KMS-11 (cell line): ENCODE measurements around the gene SH3D21.

Experiments
- H2AFZ ChIP-seq: fragments of 200-600 bp; sonication (generic); 2 replicates; pipeline ENCODE4 v1.6.1; 2016; ENCODE audit warnings: antibody characterized with exemption, mixed run types, low read depth
- H3K27ac ChIP-seq: fragments of 200-600 bp; sonication (generic); 2 replicates; pipeline ENCODE4 v1.6.1; 2016; ENCODE audit warnings: mild to moderate bottlenecking, mixed run types
- H3K27me3 ChIP-seq: fragments of 200-600 bp; sonication (generic); 2 replicates; pipeline ENCODE4 v1.6.1; 2017; ENCODE audit warnings: mild to moderate bottlenecking, low read depth, mixed run types, moderate library complexity; ENCODE audit not compliant: insufficient read depth
- H3K36me3 ChIP-seq: fragments of 200-600 bp; sonication (generic); 2 replicates; pipeline ENCODE4 v1.6.1; 2017; ENCODE audit warnings: mild to moderate bottlenecking, mixed run types; ENCODE audit not compliant: insufficient read depth
- H3K4me1 ChIP-seq: fragments of 200-600 bp; sonication (generic); 2 replicates; pipeline ENCODE4 v1.6.1; 2016; ENCODE audit warnings: mild to moderate bottlenecking, low read depth, mixed run types; ENCODE audit not compliant: poor library complexity, severe bottlenecking
- H3K4me2 ChIP-seq: fragments of 200-600 bp; sonication (generic); 2 replicates; pipeline ENCODE4 v1.7.0; 2016; ENCODE audit warnings: mild to moderate bottlenecking, mixed run types
- H3K4me3 ChIP-seq: fragments of 200-600 bp; sonication (generic); IDR thresholded peaks from 2 replicates; pipeline ENCODE4 v1.6.1; 2017; ENCODE audit warnings: low read depth, low read length, mixed read lengths; ENCODE audit not compliant: insufficient read depth
- H3K79me2 ChIP-seq: fragments of 200-600 bp; sonication (generic); 2 replicates; pipeline ENCODE4 v1.6.1; 2016; ENCODE audit warnings: low read depth, mixed run types; ENCODE audit not compliant: insufficient read depth
- H3K9ac ChIP-seq: fragments of 200-600 bp; sonication (generic); 2 replicates; pipeline ENCODE4 v1.6.1; 2016; ENCODE audit warnings: mild to moderate bottlenecking, mixed run types
- H4K20me1 ChIP-seq: fragments of 200-600 bp; sonication (generic); 2 replicates; pipeline ENCODE4 v1.6.1; 2016; ENCODE audit warnings: mild to moderate bottlenecking, mixed run types; ENCODE audit not compliant: insufficient read depth
- TF ChIP-seq, protein P1 (sequence below): fragments of 200-600 bp; sonication (generic); conservative IDR thresholded peaks from 2 replicates; pipeline ENCODE4 v1.6.1; 2017; ENCODE audit warnings: low read depth, mild to moderate bottlenecking, antibody characterized with exemption, low read length, moderate library complexity, mixed read lengths

Gene SH3D21

DNA sequence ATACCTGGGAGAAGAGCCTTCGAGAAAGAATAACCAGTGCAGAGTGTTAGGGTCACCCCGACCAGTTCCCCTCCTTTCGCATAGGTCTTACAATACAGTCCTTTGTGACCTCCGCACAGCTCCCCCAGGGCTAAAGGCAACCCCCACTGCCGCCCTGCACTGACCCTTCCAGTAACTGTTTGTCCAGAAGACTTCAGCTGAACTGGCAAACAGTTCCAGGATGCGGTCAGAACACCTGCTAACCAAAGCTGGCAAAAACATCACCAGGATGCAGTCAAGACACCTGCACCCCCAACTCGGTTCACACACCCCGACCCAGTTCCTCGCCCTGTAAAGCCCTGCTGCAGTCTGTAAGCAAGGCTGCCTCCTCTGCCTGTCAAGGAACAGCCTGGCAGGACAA lies 23.6 kb downstream of the SH3D21 start:
- Histone ChIP-seq H3K4me2 (no peak overlapping the region), H3K4me1 (peaks cover 7% of the 10 kb centered on the region), H4K20me1 (no peaks in the 10 kb centered on the region), H3K9ac (no peak overlapping the region), H3K36me3 (no peaks in the 10 kb centered on the region), H3K27me3 (peaks cover 7% of the 10 kb centered on the region; the same call in 1 of the 2 replicates), H3K79me2 (no peaks in the 10 kb centered on the region), H3K27ac (no peak overlapping the region), H3K4me3 (no peak overlapping the region), H2AFZ (no peak overlapping the region)
- TF ChIP-seq, protein P1, sequence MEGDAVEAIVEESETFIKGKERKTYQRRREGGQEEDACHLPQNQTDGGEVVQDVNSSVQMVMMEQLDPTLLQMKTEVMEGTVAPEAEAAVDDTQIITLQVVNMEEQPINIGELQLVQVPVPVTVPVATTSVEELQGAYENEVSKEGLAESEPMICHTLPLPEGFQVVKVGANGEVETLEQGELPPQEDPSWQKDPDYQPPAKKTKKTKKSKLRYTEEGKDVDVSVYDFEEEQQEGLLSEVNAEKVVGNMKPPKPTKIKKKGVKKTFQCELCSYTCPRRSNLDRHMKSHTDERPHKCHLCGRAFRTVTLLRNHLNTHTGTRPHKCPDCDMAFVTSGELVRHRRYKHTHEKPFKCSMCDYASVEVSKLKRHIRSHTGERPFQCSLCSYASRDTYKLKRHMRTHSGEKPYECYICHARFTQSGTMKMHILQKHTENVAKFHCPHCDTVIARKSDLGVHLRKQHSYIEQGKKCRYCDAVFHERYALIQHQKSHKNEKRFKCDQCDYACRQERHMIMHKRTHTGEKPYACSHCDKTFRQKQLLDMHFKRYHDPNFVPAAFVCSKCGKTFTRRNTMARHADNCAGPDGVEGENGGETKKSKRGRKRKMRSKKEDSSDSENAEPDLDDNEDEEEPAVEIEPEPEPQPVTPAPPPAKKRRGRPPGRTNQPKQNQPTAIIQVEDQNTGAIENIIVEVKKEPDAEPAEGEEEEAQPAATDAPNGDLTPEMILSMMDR, result no peak

DNA sequence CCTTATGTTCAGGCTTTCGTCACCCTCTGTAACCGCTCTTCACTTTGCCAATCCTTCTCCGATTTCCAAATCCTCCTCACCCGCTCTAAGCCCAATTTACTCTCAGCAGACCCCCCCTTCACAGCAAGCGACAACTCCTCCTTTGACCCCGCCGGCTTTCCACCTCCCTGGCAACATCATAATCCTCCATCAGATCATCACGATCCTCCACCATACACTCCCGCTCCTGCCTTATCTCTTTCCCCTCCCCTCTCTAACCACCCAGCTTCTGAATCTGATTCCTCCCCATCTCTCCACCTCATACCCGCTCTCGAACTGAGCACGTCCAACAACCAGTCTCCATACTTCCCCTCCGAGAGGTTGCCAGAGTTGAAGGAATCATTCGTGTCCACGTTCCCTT lies 24.8 kb downstream of the SH3D21 start:
- H3K27ac ChIP-seq, result no peak overlapping the region
- H4K20me1 ChIP-seq, result no peaks in the 10 kb centered on the region
- H3K9ac ChIP-seq, result no peak overlapping the region
- H3K4me2 ChIP-seq, result no peak overlapping the region
- H3K79me2 ChIP-seq, result no peaks in the 10 kb centered on the region
- TF ChIP-seq, protein P1, result no peak
- H2AFZ ChIP-seq, result no peak overlapping the region
- H3K36me3 ChIP-seq, result no peaks in the 10 kb centered on the region
- peaks cover 7% of the 10 kb centered on the region; the same call in 1 of the 2 replicates for H3K27me3 ChIP-seq
- no peak overlapping the region for H3K4me3 ChIP-seq
- H3K4me1 ChIP-seq, result peaks cover 7% of the 10 kb centered on the region

DNA sequence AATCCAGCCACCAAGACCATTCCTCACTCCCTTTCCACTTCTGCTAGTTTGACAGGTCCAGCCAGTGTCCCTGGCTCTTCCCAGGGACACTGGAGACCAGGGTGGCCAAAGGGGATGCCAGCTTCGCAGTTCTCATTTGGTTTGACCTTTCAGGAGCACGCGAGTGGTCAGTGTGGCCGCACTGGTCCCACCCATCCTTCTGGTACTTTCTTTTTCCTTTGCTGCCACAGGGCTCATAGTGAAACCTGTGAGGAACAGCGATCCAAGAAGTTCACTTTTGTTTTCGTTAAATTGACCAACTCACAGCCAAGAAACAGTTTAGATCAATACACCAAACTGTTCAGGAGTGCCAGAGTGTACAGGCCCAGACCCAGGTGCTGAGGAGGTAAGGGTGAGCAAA lies 31.7 kb downstream of the SH3D21 start:
- TF ChIP-seq, protein P1, result no peak
- H3K4me1 ChIP-seq, result no peaks in the 10 kb centered on the region
- H3K36me3 ChIP-seq, result no peaks in the 10 kb centered on the region
- peaks cover 1% of the 10 kb centered on the region; the same call in 1 of the 2 replicates for H3K27me3 ChIP-seq
- no peak overlapping the region for H2AFZ ChIP-seq
- no peak overlapping the region for H3K4me2 ChIP-seq
- no peak overlapping the region for H3K27ac ChIP-seq
- no peak overlapping the region for H3K9ac ChIP-seq
- H4K20me1 ChIP-seq, result no peaks in the 10 kb centered on the region
- no peak overlapping the region for H3K4me3 ChIP-seq
- no peaks in the 10 kb centered on the region for H3K79me2 ChIP-seq

DNA sequence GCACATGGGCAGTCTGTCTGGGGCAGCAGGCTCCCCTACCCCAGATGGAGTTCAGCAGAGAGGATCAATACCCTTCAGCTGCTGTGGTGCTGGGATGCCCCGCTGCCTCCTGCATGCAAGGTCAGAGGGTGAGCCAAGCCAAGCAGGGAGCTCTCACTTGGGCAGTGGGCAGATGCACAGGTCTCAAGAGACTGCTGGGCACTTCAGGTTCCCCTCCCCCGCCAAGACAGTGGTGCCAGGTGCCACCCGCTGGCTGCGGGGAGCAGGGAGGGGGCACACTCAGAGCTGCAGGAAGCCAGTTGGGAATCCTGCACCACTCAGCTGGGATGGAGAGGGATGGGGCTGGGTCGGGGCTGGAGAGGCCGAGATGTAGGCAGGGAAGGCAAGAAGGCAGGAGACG lies 33.0 kb downstream of the SH3D21 start:
- no peaks in the 10 kb centered on the region for H3K4me1 ChIP-seq
- H3K36me3 ChIP-seq, result no peaks in the 10 kb centered on the region
- no peaks in the 10 kb centered on the region for H4K20me1 ChIP-seq
- TF ChIP-seq, protein P1, result no peak
- no peaks in the 10 kb centered on the region for H3K27me3 ChIP-seq
- no peak overlapping the region for H3K4me2 ChIP-seq
- H3K9ac ChIP-seq, result no peak overlapping the region
- no peak overlapping the region for H2AFZ ChIP-seq
- H3K79me2 ChIP-seq, result no peaks in the 10 kb centered on the region
- H3K4me3 ChIP-seq, result no peak overlapping the region
- H3K27ac ChIP-seq, result no peak overlapping the region

DNA sequence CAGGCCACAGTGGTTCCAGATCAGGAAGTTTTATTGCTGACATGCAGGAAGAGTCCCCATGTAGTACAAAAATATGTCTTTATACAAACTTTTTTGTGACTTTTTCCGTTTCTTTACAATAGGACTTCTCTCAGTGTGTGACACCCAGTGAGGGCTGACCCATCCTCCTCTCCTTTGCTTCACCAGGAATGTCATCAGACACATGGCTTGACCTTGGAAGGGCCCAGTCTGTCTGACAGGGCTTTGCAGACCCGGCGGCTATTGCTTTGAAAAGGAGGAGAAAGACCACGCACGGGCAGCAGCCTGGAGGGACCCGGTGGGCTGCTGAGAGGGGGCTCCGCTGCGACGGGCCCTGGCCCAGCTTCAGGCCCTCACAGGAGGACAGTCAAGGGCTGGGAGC lies 33.4 kb downstream of the SH3D21 start:
- Histone ChIP-seq H3K9ac (no peak overlapping the region), H2AFZ (no peak overlapping the region), H4K20me1 (no peaks in the 10 kb centered on the region), H3K36me3 (no peaks in the 10 kb centered on the region), H3K79me2 (no peaks in the 10 kb centered on the region), H3K4me2 (no peak overlapping the region), H3K27ac (no peak overlapping the region), H3K4me1 (no peaks in the 10 kb centered on the region), H3K27me3 (no peaks in the 10 kb centered on the region), H3K4me3 (no peak overlapping the region)
- TF ChIP-seq, protein P1, result no peak
